OCI-LY7 (cell line): ENCODE measurements around the gene SLC25A15. TPM values are rescaled to one million over a fixed set of nuclear protein-coding genes. Genes with fewer than 3 reads are reported as not detected.
"Not testable (repeated sequence)": the region's sequence is repeated elsewhere in the genome, so short reads cannot be mapped to it uniquely, and the experiment has no call there.

ENCODE experiments used
- BruUV-seq: library from RNA; stranded (reverse); fragments of 400-500 nt; replicated peaks from 2 replicates; lab custom pipeline; 2021; lab: Mats Ljungman, UMichigan
- CTCF ChIA-PET: fragments of 300-600 bp; sonication (Branson Sonifier 250); formaldehyde crosslinking; loops from one replicate; lab custom pipeline; 2022; ENCODE audit warnings: antibody characterized with exemption; ENCODE audit not compliant: unreplicated experiment; lab: Charles Lee
- POLR2A ChIA-PET: fragments of 300-600 bp; sonication (Branson Sonifier 250); formaldehyde crosslinking; loops from one replicate; lab custom pipeline; 2022; ENCODE audit warnings: antibody characterized with exemption; lab: Charles Lee
- DNase-seq: peaks from one replicate; pipeline ENCODE4 v3.0.0-alpha.2; 2015; ENCODE audit warnings: low spot score
- H2AFZ ChIP-seq: fragments of 200-600 bp; sonication (generic), shearing (Covaris generic); 2 replicates; pipeline ENCODE4 v1.6.1; 2014; ENCODE audit warnings: mild to moderate bottlenecking, antibody characterized with exemption, low read length, moderate library complexity
- H3K27ac ChIP-seq: fragments of 200-600 bp; sonication (generic); 2 replicates; pipeline ENCODE4 v1.5.1; 2014; ENCODE audit warnings: mixed run types, low read depth, mild to moderate bottlenecking, moderate library complexity, low read length, inconsistent platforms; ENCODE audit not compliant: poor library complexity, severe bottlenecking
- H3K36me3 ChIP-seq: fragments of 200-600 bp; sonication (generic); 2 replicates; pipeline ENCODE4 v1.6.1; 2014; ENCODE audit warnings: mild to moderate bottlenecking, antibody characterized with exemption, low read length, moderate library complexity, mixed read lengths; ENCODE audit not compliant: insufficient read depth
- H3K4me1 ChIP-seq: fragments of 200-600 bp; sonication (generic); 2 replicates; pipeline ENCODE4 v1.5.1; 2014; ENCODE audit warnings: mild to moderate bottlenecking, low read length; ENCODE audit not compliant: insufficient read depth, poor library complexity, severe bottlenecking
- H3K4me2 ChIP-seq: fragments of 200-600 bp; sonication (generic); 2 replicates; pipeline ENCODE4 v1.6.1; 2014; ENCODE audit warnings: mild to moderate bottlenecking, low read length
- H3K4me3 ChIP-seq: fragments of 200-600 bp; sonication (generic); 2 replicates; pipeline ENCODE4 v1.5.1; 2014; ENCODE audit warnings: mild to moderate bottlenecking, low read depth, low read length; ENCODE audit not compliant: poor library complexity, severe bottlenecking
- H3K79me2 ChIP-seq: fragments of 200-600 bp; sonication (generic); 2 replicates; pipeline ENCODE4 v1.6.1; 2016; ENCODE audit warnings: low read depth, mild to moderate bottlenecking, low read length, moderate library complexity, mixed read lengths; ENCODE audit not compliant: insufficient read depth
- H3K9me2 ChIP-seq: fragments of 200-600 bp; sonication (generic); 2 replicates; pipeline ENCODE4 v1.6.1; 2016; ENCODE audit warnings: mild to moderate bottlenecking, low read length, mixed read lengths; ENCODE audit not compliant: insufficient read depth
- H3K9me3 ChIP-seq: fragments of 200-600 bp; sonication (generic); 2 replicates; pipeline ENCODE4 v1.6.1; 2014; ENCODE audit warnings: mild to moderate bottlenecking, mixed run types, low read length, mixed read lengths
- H4K20me1 ChIP-seq: fragments of 200-600 bp; sonication (generic); 2 replicates; pipeline ENCODE4 v1.6.1; 2014; ENCODE audit warnings: mild to moderate bottlenecking, antibody characterized with exemption, low read length, moderate library complexity, mixed read lengths; ENCODE audit not compliant: insufficient read depth
- CTCF ChIP-seq: fragments of 200-600 bp; sonication (generic); conservative IDR thresholded peaks from 2 replicates; pipeline ENCODE4 v1.5.1; 2014; ENCODE audit warnings: mild to moderate bottlenecking, antibody characterized with exemption, low read length, moderate library complexity, mixed read lengths
- EZH2phosphoT487 ChIP-seq: fragments of 200-600 bp; sonication (generic); IDR thresholded peaks from 2 replicates; pipeline ENCODE4 v1.6.1; 2018; ENCODE audit warnings: low read depth, borderline replicate concordance, mild to moderate bottlenecking, mixed run types, antibody characterized with exemption, low read length, moderate library complexity, mixed read lengths
- intact Hi-C: fragments of 100-400 bp; cut with micrococcal nuclease; formaldehyde crosslinking; loops from one replicate; pipeline ENCODE4 v1.10.0; 2022; ENCODE audit not compliant: unreplicated experiment
- total RNA-seq, 2 experiments: library from RNA; depleted of rRNA in 1 of 2; stranded (reverse); fragments of >200 nt in 1 of 2; shearing (Covaris generic) in 1 of 2; gene quantifications; 2 replicates each; pipeline ENCODE4 v1.2.3, GENCODE V29; 2014 to 2022

The SLC25A15 gene
- total RNA-seq, 2 experiments from 2014 or later: 56.3 to 71.0 TPM

DNA sequence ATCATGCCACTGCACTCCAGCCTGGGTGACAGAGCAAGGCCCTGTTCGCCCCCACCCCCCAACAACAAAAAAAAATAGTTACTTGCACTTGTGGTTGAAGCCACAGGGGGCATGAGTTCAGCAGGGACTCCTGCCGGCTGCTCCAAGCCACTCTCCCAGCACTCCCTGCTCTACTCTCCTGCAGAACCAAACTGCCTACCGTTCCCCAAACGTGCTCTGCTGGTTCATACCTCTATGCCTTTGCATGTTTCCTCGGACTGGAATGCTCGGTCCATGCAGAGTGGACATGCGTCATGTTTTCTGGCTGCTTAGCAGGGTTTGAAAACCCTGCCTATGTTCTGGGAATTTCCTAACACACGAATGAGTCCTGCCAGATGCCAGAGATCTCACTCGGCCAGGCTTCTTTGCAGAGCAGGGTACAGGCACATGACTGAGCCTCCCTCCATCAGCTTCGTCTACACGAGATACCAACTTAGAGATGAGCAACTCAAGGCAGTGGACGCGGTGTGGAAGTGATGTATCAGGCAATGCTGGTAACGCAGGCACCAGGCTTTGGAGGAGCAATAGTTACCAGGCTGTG, 8.5 kb upstream of the SLC25A15 start:
- Histone ChIP-seq H3K36me3 (no peaks in the 10 kb centered on the region), H3K9me3 (no peaks in the 10 kb centered on the region), H2AFZ (peak overlapping the region; percentile 52; the same call in 1 of the 2 replicates), H4K20me1 (no peaks in the 10 kb centered on the region), H3K4me3 (no peak overlapping the region), H3K4me2 (0 out of 2 replicates have a peak overlapping the region, but pooled peaks have one; percentile 32), H3K9me2 (no peaks in the 10 kb centered on the region), H3K79me2 (no peaks in the 10 kb centered on the region), H3K4me1 (peaks cover 47% of the 10 kb centered on the region), H3K27ac (no peak overlapping the region)
- CTCF ChIA-PET: interaction anchor here (0.6 kb wide), 1 partner anchor 100 kb away, joined by 3 read pairs; no protein-coding TSS in a partner anchor
- peak; percentile 51 for TF ChIP-seq CTCF
- no peak for TF ChIP-seq EZH2phosphoT487
- no TSS peak for BruUV-seq
- POLR2A ChIA-PET: interaction anchor here (0.7 kb wide), 1 partner anchor 219 kb away, joined by 3 read pairs; no protein-coding TSS in a partner anchor
- intact Hi-C loops: no loop called here
- peak; percentile 51 for DNase-seq

DNA sequence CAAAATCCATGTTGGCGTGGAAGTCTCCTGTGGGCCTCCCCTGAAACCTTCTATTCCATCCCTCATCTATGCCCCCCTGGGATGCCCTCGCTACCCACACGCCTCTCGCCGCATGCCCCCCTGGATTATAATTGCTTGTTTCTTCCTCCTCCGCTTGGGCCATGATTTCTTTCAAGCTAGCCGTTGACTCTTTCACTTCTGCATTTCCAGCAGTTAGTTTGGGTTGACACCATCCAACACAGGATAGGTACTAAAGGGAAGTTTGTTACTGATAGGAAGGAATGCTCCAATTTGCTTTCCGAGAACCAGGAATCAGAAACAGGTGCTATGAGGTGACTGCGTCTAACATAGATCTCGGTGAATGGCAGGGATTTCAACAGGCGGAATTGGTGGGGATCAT, 7.7 kb upstream of the SLC25A15 start:
- H3K27ac ChIP-seq: peak overlapping the region; percentile 18
- no peaks in the 10 kb centered on the region for H3K36me3 ChIP-seq
- no peaks in the 10 kb centered on the region for H4K20me1 ChIP-seq
- ChIA-PET CTCF (no interaction called here), POLR2A (interaction anchor here (0.7 kb wide), 1 partner anchor 220 kb away, joined by 3 read pairs; no protein-coding TSS in a partner anchor)
- no peaks in the 10 kb centered on the region for H3K79me2 ChIP-seq
- TF ChIP-seq CTCF (no peak), EZH2phosphoT487 (no peak)
- DNase-seq: peak; percentile 52
- BruUV-seq: no TSS peak
- H3K9me2 ChIP-seq: no peaks in the 10 kb centered on the region
- intact Hi-C loops: no loop called here
- peak overlapping the region; percentile 32 for H3K4me2 ChIP-seq
- H3K4me3 ChIP-seq: no peak overlapping the region
- peaks cover 39% of the 10 kb centered on the region for H3K4me1 ChIP-seq
- H2AFZ ChIP-seq: peak overlapping the region; percentile 52
- no peaks in the 10 kb centered on the region for H3K9me3 ChIP-seq

GRCh38 chr13:40782971-40783370, 6.4 kb upstream of the SLC25A15 start:
- intact Hi-C loops, H3K79me2 ChIP-seq, H3K27ac ChIP-seq, H2AFZ ChIP-seq, H3K36me3 ChIP-seq, BruUV-seq, DNase-seq, H3K4me2 ChIP-seq, H4K20me1 ChIP-seq, H3K9me2 ChIP-seq, CTCF ChIA-PET, H3K9me3 ChIP-seq, H3K4me3 ChIP-seq: not testable (repeated sequence)
- POLR2A ChIA-PET: interaction anchor here (0.6 to 1.2 kb wide), 3 partner anchors 8 to 147 kb away, joined by 3 to 4 read pairs (median 3); no protein-coding TSS in a partner anchor
- H3K4me1 ChIP-seq: peaks cover 27% of the 10 kb centered on the region
